DLD1 (cell line): ENCODE data around the gene GOLGA6L10.
"Not testable (repeated sequence)": the region's sequence is repeated elsewhere in the genome, so short reads cannot be mapped to it uniquely, and the experiment has no call there.

Experiments used
- in situ Hi-C: cut with HindIII; loops from 2 replicates; pipeline ENCODE4 v1.10.0; 2017; ENCODE audit warnings: low sequenced_read_pairs

The GOLGA6L10 gene

GRCh38 chr15:82343851-82344250 is 5.4 kb downstream of the GOLGA6L10 start:
- in situ Hi-C loops: not testable (repeated sequence)

GRCh38 chr15:82342632-82343374 is 6.5 kb downstream of the GOLGA6L10 start:
- in situ Hi-C loops: not testable (repeated sequence)

GRCh38 chr15:82338573-82338972 is 10.7 kb downstream of the GOLGA6L10 start:
- in situ Hi-C loops: not testable (repeated sequence)

- in situ Hi-C loops: not testable (repeated sequence)
Measured at GRCh38 chr15:82338053-82338452, 11.2 kb downstream of the GOLGA6L10 start.

GRCh38 chr15:82337051-82337450 is 12.2 kb downstream of the GOLGA6L10 start:
- in situ Hi-C loops: not testable (repeated sequence)

- in situ Hi-C loops: not testable (repeated sequence)
Measured at GRCh38 chr15:82336180-82336647, 13.1 kb downstream of the GOLGA6L10 start.

- in situ Hi-C loops: not testable (repeated sequence)
Measured at GRCh38 chr15:82335006-82335405, 14.3 kb downstream of the GOLGA6L10 start.

- in situ Hi-C loops: not testable (repeated sequence)
Measured at GRCh38 chr15:82334554-82334932, 14.7 kb downstream of the GOLGA6L10 start.

- in situ Hi-C loops: not testable (repeated sequence)
Measured at GRCh38 chr15:82333603-82334553, 15.4 kb downstream of the GOLGA6L10 start.

GRCh38 chr15:82332711-82333602 is 16.3 kb downstream of the GOLGA6L10 start:
- in situ Hi-C loops: not testable (repeated sequence)

- in situ Hi-C loops: not testable (repeated sequence)
Measured at GRCh38 chr15:82331576-82332304, 17.5 kb downstream of the GOLGA6L10 start.

GRCh38 chr15:82330921-82331320 is 18.4 kb downstream of the GOLGA6L10 start:
- in situ Hi-C loops: not testable (repeated sequence)

GRCh38 chr15:82329039-82329438 is 20.2 kb downstream of the GOLGA6L10 start:
- in situ Hi-C loops: not testable (repeated sequence)

GRCh38 chr15:82327372-82327771 is 21.9 kb downstream of the GOLGA6L10 start:
- in situ Hi-C loops: not testable (repeated sequence)

GRCh38 chr15:82326896-82327295 is 22.4 kb downstream of the GOLGA6L10 start:
- in situ Hi-C loops: not testable (repeated sequence)

GRCh38 chr15:82325646-82326045 is 23.6 kb downstream of the GOLGA6L10 start:
- in situ Hi-C loops: not testable (repeated sequence)

- in situ Hi-C loops: not testable (repeated sequence)
Measured at GRCh38 chr15:82324831-82325230, 24.4 kb downstream of the GOLGA6L10 start.

GRCh38 chr15:82322488-82322887 is 26.8 kb downstream of the GOLGA6L10 start:
- in situ Hi-C loops: not testable (repeated sequence)

- in situ Hi-C loops: not testable (repeated sequence)
Measured at GRCh38 chr15:82320861-82321260, 28.4 kb downstream of the GOLGA6L10 start.
